Measurements from ENCODE around the gene SCRN1.

- TF ChIP-seq RAD21 (IDR thresholded peaks at IDR 0.05; ENCODE audit: low read depth) (no peak), TAF1 (IDR thresholded peaks at IDR 0.05; ENCODE audit: low read depth) (no peak), EP300 (IDR thresholded peaks at IDR 0.05; ENCODE audit: borderline replicate concordance) (no peak)
Measured at GRCh38 chr7:30038196-30038980, 48.8 kb upstream of the SCRN1 start.

Measured in Ishikawa (cell line).